HG03135 (cell line): ENCODE measurements around the gene DNM1.

Experiments
- ATAC-seq: cut with Tn5 transposase; IDR thresholded peaks from one replicate; pipeline ENCODE4 v1.9.1; 2021; ENCODE audit warnings: mild to moderate bottlenecking, moderate library complexity; ENCODE audit not compliant: unreplicated experiment

DNM1 gene

DNA sequence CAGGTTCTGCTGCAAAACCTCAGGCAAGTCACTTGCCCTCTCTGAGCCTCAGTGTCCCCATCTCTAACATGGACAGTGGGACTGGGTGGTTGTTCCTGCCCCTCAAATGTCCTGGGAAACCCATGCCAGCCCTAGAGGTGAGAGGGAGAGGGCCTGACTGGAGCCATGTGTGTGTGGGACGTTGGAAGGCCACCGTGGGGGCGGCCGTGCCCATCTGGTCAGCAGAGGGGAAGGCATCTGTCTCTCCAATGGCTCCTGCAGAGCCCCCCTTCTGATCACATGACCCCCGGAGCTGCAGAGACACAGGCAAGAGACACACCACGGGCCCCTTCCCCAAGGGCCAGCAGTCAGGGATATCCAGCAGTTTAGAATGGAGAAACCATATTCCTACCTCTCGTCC is 1.7 kb downstream of the DNM1 start:
- no peak for ATAC-seq

DNA sequence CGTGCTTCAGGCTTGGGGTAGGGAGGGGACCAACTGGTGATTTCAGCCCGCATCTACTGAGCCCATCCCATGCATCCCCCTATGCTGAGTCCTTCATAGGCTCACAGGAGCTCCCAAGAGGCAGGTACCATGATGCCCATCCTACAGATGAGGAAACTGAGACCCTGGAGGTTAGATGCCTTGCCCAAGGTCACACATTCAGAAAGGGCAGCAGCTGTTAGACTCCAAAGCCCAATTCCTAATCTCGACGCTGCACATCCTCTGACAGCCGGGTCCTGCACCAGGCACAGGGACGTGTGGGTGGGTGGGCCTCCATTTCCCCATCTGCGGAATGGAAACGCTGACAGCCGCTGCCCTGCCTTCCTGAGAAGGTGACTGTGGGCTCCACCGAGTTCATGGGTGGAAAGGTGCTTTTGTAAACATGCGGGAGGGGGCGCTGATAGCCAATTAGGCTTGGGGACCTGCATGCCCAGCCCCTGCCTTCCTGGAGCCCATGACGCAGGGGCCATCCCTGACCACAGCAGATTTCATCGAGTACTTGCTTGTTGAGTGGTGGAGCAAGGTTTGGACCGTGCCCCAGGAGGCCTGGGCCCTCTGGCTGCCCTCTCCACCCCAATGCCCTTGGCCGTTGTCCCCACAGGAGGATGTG is 2.2 kb downstream of the DNM1 start:
- no peak for ATAC-seq

DNA sequence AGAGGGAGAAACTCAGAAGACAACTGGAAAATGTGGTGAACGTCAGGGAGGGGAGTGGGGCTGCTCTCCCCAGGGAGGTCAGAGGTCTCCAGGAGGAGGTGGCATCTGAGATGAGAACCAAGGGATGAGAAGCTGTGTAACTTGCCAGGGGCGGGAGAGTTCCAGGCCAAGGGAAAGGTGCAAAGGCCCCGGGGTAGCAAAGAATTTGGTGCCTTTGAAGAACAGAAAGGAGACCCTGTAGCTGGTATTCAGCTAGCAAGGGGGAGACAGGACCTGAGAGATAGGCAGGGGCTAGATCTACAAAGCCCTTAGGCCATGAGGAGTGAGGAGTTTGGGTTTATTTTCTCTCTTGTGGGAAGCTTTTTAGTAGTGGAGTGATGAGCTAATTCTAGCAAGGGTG is 3.3 kb downstream of the DNM1 start:
- ATAC-seq: no peak

DNA sequence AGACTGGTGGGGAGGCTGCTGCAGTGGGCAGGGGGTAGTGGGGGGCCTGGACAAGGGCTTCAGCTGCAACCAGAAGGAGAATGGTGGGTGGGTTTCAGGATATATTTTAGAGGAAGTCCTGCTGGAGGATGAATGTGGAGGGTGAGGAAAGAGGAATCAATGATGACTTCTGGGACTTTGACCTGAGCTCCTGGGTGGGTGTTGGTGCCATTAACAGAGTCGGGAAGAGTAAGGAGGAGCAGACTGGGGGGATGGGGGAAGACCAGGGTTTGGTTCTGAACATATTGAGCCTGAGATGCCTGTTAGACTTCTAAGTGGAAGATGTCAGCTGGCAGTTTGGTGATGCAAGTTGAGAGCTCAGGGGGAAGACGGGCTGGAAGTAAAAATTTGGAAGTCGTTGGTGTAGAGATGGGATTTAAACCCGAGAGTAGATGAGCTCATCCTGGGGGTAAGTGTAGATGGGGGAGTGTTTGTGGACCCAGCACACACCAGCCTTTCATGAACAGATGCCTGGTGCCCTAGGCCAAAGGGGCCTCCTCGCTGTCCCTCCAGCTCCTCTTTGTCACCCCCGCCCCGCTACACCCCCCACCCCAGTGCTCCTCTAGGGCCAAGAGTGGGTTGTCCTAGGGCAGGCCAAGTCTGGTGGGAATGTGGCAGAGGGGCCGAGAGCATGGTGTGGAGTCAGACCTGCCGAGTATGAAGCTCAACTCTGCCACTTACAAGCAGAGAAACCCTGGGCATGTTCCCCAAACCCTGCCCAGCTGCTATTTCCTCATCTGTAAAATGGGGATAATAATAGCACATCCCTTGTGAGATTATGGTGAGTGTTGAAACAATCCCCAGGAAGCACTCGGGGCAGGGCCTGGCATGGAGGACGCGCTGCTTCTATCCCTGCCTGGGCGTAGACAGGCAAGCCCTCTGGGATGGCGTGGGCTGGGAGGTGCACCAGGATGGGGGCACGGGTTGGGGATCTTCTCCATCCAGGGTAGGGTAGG is 4.0 kb downstream of the DNM1 start:
- no peak for ATAC-seq

DNA sequence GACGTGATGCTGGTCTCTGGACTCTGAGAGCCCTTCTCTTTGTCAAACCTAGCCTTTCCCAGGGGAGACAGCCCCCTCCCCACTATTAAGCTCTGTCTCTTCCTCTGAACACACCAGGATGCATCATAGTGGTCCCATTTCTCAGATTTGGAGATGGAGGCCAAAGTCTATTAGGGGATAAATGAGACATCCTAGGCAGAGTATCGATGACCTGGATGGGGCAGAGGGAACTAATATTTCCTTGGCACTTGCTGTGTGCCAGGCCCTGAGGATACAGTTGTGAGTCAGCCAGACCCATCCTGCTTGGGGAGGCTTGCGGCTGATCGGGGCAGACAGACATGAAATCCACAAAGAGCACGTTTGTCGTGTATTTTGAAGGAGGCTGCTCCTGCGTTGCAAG is 5.2 kb downstream of the DNM1 start:
- no peak for ATAC-seq

DNA sequence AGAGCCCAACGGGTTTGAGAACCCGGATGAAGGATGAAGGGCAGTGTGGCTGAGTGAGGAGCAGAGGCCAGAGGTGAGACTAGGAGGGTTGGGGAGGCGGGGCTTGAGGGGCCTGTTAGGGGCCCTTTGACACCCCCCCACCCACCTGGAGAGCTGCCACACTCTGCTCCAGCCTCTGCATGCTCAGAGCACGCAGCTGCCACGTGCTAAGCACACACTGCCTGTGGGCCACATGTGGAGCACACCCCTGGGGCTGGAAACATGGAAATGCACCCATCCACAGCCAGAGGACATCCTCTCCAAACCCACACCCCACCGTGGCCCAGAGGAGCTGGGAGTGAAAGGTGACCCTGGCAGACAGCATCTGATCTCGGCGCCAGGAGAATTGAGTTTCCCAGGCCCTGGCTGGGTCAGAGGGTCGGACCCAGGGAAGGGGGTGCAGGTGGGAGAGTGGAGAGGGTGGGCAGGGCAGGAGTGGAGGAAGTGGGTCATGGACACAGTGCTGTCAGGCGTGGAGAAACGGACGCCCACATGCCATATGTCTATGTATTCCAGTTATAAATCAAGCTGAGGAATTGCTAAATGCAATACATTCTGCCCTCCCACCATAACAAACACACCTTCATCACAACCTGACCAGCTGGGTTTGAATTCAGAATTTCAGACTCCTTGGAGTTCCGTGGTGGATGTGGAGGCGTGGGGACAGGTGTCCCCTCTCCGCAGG is 5.9 kb downstream of the DNM1 start:
- no peak for ATAC-seq

DNA sequence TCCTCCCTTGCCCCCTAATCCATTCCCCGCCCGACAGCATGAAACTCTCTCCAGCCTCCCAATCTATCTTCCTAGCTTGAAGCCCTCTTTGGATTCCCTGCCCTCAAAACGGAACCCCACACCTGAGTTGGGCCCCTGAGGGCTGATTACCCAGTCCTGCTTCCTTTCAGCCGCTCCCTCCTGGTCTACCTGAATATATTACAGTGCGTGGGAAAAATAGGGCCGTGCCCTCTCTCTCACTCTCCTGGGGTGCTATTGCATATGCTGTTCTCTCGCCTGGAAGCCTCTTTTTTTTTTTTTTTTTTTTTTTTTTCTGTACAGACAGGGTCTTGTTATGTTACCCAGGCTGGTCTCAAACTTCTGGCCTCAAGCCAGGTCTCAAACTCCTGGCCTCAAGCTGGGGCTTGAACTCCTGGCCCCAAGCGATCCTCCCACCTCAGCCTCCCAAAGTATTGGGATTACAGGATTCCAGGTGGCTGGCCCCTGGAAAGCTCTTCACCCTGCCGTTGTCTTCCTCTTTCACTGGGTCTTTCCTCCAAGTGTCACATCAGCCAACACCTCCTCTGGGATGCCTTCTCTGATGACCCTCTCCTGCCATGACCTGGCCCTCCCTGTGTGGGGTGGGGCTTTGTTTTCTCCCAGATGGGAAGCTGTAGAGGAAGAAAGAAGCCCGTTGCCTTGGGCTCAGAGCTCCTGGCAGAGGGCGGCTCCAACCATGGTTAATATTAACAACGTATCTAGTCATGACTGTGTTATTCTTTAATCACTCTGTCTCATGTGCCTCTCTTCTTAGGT is 8.2 kb downstream of the DNM1 start:
- no peak for ATAC-seq

DNA sequence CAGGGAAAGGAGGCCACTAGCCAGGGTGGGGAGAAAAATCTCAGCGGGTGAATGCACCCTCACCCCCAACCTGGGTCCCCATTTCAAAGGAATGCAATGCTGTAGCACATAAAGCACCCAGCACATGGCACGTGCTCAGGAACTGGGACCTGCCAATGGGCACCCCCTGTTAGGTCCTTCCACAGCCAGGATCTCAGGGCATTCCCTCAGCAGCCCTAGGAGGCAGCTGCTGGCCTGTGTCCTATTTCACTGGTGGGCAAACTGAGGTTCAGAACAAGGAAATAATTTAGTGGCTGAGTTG is 8.8 kb downstream of the DNM1 start:
- no peak for ATAC-seq

DNA sequence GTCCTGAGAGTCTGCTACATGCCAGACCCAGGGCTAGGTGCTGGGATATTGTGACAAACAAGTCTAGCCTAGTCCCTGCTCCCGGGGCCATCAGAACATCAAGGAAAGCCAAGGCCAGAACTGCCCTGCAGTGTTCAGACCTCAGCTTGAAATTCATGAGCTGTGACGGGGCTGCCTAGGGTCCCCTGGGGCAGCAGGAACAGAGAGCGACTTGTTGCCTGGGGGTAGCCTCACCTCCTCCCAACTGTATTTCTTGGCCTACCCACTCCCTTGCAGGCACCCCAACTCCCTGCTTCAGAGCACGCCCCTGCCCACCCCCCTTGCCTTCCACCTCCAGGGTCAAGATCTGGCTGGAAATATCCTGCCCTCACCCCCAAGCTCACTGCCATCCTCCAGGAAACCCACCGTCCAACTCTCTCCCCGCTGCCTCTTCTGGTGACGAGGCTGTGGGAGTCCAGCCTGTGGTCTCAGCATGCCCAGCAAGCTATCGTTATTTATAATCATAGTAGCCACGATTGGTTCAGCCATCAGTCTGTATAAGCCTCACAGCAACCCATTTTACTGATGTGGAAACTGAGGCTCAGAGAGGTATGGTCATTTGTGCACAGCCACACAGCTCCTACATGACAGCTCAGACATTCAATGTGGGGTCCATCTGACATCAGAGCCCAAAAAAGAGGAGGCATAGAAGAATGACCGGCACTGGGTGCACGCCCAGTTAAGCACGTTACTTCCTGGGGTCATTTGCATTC is 10.7 kb downstream of the DNM1 start:
- no peak for ATAC-seq

DNA sequence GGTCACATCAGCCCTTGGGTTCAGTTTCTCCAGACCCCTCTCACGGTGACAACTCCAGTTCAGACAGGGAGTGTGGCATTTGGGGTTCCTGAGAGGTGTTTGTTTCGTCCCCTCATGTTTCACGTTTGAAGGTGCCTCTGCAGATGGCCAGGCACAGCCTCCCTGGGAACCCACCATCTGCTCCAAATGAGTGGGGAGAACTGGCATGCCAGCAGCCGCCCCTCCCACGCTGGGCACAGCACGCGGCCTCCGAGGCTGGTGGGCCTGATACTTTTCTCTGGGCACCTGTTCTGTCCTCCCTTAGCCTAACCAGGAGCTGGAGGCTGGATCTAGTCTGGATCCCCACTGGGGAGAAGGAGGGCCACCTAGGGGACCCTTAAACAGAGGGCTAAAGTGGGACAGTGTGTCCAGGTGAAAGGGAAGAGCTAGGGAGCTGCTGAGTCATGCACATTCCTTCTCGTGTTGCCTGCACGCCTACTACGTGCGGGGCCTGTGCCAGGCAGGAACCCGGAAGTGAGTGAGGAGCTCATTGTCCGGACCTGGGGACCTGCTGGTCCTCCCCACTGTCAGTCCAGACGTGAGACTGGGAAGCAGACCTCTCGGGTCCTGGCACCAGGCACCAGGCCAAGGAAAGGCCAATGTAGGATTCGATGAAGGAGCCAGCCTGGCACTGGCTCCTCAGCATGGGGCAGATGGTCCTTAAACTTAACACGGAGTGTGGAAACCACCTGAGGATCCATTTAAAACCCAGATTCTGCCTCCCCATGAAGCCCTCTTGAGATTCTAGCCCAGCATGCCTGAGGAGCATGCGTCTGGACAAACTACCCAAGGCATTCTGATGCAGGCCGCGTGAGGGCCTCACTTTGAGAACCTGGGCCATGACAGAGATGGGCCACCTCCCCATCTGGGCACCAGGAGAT is 11.7 kb downstream of the DNM1 start:
- ATAC-seq: no peak

DNA sequence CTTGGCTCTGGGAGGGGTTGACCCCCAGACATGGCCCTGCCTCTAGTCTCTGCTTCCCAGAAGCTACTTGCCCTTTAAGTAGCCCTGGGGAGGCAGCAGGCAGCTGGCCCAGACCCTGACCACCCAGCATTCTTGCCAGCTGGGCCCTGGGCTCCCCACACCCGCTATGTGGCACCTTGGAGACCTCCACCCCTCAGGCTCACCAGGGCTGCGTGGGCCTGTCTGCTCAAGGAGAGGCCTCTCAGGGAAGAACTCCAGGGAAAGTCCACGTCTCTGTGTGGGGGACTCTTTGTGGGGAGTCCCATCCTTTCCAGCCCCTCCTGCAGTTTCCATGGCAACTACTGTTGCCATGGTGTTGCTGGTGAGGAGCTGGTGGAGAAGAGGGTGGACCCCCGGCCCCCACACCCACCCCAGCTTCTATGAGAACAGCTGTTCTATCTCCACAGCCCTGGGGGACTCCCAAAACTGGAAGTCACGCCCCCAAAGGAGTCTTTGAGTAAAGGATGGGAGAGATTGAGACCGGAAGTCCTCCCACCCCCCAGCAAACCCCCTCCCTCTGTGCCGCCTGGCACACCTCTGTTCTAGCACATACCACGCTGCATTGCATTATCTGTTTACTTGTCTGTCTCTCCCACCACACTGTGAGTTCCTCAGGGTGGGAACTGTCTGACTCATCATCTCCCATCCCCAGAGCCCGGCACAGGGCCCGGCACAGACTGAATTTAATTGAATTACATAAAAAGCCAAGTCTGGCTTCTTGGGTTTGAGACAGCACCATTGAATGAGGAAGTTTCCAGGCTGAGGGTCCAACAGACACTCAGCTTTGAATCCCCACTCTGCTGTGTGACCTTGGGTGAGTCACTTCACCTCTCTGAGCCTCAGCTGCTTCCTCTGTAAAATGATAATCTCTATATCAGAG is 12.6 kb downstream of the DNM1 start:
- no peak for ATAC-seq

DNA sequence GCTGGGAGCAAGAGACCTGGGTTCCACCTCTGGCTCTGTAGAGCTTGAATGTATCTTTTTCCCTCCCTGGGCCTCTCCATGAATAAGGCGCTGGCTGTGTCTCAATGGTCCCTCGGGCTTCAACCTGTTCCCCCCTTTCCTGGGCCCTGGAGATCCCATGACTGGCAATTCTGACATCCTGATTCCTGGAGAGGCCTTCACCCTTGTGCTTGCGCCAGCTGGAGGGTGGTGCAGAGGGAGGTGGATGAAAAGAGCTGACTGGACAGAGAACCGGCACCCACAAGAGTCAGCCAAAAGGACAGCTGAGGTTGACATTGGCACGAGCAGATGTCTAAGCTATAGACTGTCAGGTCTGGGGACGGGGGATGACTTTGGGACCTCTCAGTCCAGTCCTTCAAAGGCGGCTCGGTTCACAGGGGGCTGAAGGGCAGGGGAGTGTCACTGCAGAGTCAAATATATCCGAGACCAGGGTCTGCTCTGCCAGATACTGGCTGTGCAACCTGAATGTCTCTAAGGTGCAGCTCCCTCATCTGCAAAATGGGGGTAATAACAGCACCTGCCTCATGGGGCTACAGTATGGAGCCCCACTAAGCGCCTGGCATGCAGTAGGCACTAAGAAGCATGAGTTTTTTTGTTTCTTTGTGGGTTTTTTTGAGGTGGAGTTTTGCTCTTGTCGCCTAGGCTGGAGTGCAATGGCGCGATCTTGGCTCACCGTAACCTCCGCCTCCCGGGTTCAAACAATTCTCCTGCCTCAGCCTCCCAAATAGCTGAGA is 13.8 kb downstream of the DNM1 start:
- ATAC-seq: no peak

DNA sequence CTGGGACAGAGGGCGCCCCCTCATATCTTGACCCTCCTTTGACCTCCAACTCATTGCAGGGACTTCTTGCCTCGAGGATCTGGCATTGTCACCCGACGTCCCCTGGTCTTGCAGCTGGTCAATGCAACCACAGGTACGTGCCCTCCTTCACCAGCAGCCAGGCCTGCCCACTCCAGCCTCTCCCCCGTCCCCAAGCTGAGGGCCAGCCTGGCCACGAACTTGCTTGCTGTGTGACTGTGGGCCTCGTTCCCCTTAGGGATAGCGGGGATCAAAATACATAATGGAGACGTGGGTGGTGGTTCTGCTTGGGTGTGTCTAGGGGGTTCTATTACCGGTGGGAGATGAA is 15.0 kb downstream of the DNM1 start:
- ATAC-seq: no peak

DNA sequence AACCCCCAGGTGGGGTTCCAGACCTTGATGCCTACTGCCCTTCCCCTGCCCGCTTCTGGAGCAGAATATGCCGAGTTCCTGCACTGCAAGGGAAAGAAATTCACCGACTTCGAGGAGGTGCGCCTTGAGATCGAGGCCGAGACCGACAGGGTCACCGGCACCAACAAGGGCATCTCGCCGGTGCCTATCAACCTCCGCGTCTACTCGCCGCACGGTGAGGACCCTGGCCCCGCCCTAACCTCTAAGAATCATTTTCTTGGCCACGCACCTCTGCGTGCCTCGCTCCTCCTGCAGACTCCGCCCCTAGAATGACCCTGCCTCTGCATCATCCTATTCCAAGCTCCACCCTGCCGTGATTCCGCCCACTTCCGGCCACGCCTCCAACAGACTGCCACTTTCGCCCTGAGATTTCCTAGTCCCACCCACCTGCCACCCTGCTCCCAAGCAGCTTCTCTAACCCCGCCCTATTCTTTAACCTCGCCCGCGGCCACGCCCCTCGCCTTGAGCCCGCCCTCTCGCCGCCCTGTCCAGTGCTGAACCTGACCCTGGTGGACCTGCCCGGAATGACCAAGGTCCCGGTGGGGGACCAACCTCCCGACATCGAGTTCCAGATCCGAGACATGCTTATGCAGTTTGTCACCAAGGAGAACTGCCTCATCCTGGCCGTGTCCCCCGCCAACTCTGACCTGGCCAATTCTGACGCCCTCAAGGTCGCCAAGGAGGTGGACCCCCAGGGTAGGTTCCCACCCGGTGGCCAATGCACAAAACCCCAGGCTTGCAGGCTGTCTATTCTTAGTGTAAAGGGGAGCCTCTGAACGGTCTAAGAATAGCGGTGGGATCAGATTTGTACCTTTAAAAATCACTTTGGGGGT is 15.6 kb downstream of the DNM1 start:
- peak; percentile 85 for ATAC-seq

DNA sequence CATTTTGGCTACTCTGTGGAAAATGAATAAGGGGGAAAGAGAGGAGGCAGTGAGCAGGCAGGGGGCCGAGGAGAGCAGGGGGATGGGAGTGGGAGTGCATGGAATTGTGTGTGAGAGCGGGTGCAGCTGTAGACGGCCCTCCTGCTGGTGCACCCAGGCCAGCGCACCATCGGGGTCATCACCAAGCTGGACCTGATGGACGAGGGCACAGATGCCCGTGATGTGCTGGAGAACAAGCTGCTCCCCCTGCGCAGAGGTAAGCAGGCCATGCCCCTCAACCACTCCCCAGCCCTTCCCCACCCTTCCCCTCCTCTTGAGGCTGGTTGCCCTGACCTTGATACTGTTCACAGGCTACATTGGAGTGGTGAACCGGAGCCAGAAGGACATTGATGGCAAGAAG is 16.7 kb downstream of the DNM1 start:
- no peak for ATAC-seq

DNA sequence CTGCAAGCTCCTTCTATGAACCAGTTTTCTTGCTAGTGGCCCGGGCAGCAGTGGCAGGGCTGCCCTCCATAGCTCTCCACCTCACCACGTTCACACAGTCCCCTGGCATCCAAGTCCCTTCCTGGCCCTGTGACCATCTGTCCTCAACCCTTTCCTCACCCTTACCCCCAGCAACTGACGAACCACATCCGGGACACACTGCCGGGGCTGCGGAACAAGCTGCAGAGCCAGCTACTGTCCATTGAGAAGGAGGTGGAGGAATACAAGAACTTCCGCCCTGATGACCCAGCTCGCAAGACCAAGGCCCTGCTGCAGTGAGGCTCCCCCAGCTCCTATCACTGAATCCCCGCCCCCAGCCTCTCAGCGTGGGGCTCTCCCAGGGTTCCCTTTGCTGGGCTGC is 18.8 kb downstream of the DNM1 start:
- ATAC-seq: no peak
